ENCODE data around the gene GMNC.
"Not testable (repeated sequence)": the region's sequence is repeated elsewhere in the genome, so short reads cannot be mapped to it uniquely, and the experiment has no call there.

GMNC gene

GRCh38 chr3:190862209-190863118, at the start of gene GMNC:
TSS of gene GMNC (minus strand) at chr3:190862694. CDS start at chr3:190862615, 79 bp downstream.
- peak; percentile 1 for DNase-seq (ENCODE audit: low spot score)

GRCh38 chr3:190911382-190911781, 48.9 kb upstream of the GMNC start:
- DNase-seq (ENCODE audit: low spot score): no peak

GRCh38 chr3:190909908-190910307, 47.4 kb upstream of the GMNC start:
- DNase-seq (ENCODE audit: low spot score): no peak

GRCh38 chr3:190903156-190903555, 40.7 kb upstream of the GMNC start:
- DNase-seq (ENCODE audit: low spot score): no peak

- no peak for DNase-seq (ENCODE audit: low spot score)
These were observed 39.8 kb upstream of the GMNC start for GRCh38 chr3:190902292-190902691.

GRCh38 chr3:190892395-190892902, 30.0 kb upstream of the GMNC start:
- no peak for DNase-seq (ENCODE audit: low spot score)

GRCh38 chr3:190886945-190887344, 24.5 kb upstream of the GMNC start:
- DNase-seq (ENCODE audit: low spot score): no peak

- DNase-seq (ENCODE audit: low spot score): peak; percentile 2
These were observed 21.7 kb upstream of the GMNC start for GRCh38 chr3:190883973-190884832.

GRCh38 chr3:190883141-190883540, 20.6 kb upstream of the GMNC start:
- DNase-seq (ENCODE audit: low spot score): no peak

GRCh38 chr3:190877925-190878324, 15.4 kb upstream of the GMNC start:
- no peak for DNase-seq (ENCODE audit: low spot score)

GRCh38 chr3:190876433-190876832, 13.9 kb upstream of the GMNC start:
- DNase-seq (ENCODE audit: low spot score): not testable (repeated sequence)

- not testable (repeated sequence) for DNase-seq (ENCODE audit: low spot score)
These were observed 12.6 kb upstream of the GMNC start for GRCh38 chr3:190875061-190875460.

- no peak for DNase-seq (ENCODE audit: low spot score)
These were observed 7.6 kb upstream of the GMNC start for GRCh38 chr3:190870127-190870526.

- no peak for DNase-seq (ENCODE audit: low spot score)
These were observed 4.6 kb upstream of the GMNC start for GRCh38 chr3:190867071-190867470.

GRCh38 chr3:190865828-190866227, 3.3 kb upstream of the GMNC start:
- no peak for DNase-seq (ENCODE audit: low spot score)

GRCh38 chr3:190865419-190865818, 2.9 kb upstream of the GMNC start:
- no peak for DNase-seq (ENCODE audit: low spot score)

- no peak for DNase-seq (ENCODE audit: low spot score)
These were observed 1.5 kb upstream of the GMNC start for GRCh38 chr3:190864002-190864401.

- DNase-seq (ENCODE audit: low spot score): no peak
These were observed 598 bp upstream of the GMNC start for GRCh38 chr3:190863119-190863465.

- DNase-seq (ENCODE audit: low spot score): no peak
These were observed 2.0 kb downstream of the GMNC start for GRCh38 chr3:190860521-190860920.

- DNase-seq (ENCODE audit: low spot score): no peak
These were observed 7.3 kb downstream of the GMNC start for GRCh38 chr3:190855151-190855550.

GRCh38 chr3:190854062-190854461, 8.4 kb downstream of the GMNC start:
- no peak for DNase-seq (ENCODE audit: low spot score)

GRCh38 chr3:190853464-190853863, 9.0 kb downstream of the GMNC start:
- no peak for DNase-seq (ENCODE audit: low spot score)

- no peak for DNase-seq (ENCODE audit: low spot score)
These were observed 12.9 kb downstream of the GMNC start for GRCh38 chr3:190849607-190850006.
